ENCODE data around the gene PROK2.
A peak's percentile ranks its signal among the peaks of the same experiment; 100 is the strongest.

PROK2 gene

GRCh38 chr3:71786217-71786549 is 1.2 kb upstream of the PROK2 start:
- no peak for DNase-seq

- DNase-seq, result no peak
Observed at GRCh38 chr3:71785532-71786216, 726 bp upstream of the PROK2 start.

- no peak for DNase-seq
Observed at GRCh38 chr3:71784201-71784913, 591 bp downstream of the PROK2 start.

- no peak for DNase-seq
Observed at GRCh38 chr3:71783152-71783551, 1.8 kb downstream of the PROK2 start.

- no peak for DNase-seq
Observed at GRCh38 chr3:71780430-71780829, 4.5 kb downstream of the PROK2 start.

GRCh38 chr3:71779674-71780377 is 5.1 kb downstream of the PROK2 start:
- DNase-seq, result no peak

GRCh38 chr3:71778353-71778752 is 6.6 kb downstream of the PROK2 start:
- no peak for DNase-seq

- no peak for DNase-seq
Observed at GRCh38 chr3:71776538-71776937, 8.4 kb downstream of the PROK2 start.

GRCh38 chr3:71771884-71772283 is 13.1 kb downstream of the PROK2 start:
- DNase-seq, result no peak

- DNase-seq, result no peak
Observed at GRCh38 chr3:71771126-71771525, 13.8 kb downstream of the PROK2 start.

- no peak for DNase-seq
Observed at GRCh38 chr3:71763426-71763825, 21.5 kb downstream of the PROK2 start.

GRCh38 chr3:71760140-71760539 is 24.8 kb downstream of the PROK2 start:
- no peak for DNase-seq

GRCh38 chr3:71759401-71759800 is 25.5 kb downstream of the PROK2 start:
- no peak for DNase-seq

GRCh38 chr3:71758091-71758490 is 26.9 kb downstream of the PROK2 start:
- no peak for DNase-seq

GRCh38 chr3:71754610-71755253 is 30.2 kb downstream of the PROK2 start:
- no peak for DNase-seq

- peak; percentile 16 for DNase-seq
Observed at GRCh38 chr3:71753701-71754609, 31.0 kb downstream of the PROK2 start, which contains the start of gene GPR27. Gene GPR27, plus strand, starts transcription at chr3:71753855. Its CDS starts 195 bp downstream, at chr3:71754050.

- no peak for DNase-seq
Observed at GRCh38 chr3:71752831-71753700, 31.9 kb downstream of the PROK2 start.

- no peak for DNase-seq
Observed at GRCh38 chr3:71751602-71752001, 33.3 kb downstream of the PROK2 start.

GRCh38 chr3:71744738-71745137 is 40.2 kb downstream of the PROK2 start:
- DNase-seq, result no peak

- DNase-seq, result no peak
Observed at GRCh38 chr3:71742621-71743020, 42.3 kb downstream of the PROK2 start.

GRCh38 chr3:71734881-71735280 is 50.1 kb downstream of the PROK2 start:
- DNase-seq, result no peak
